Activated gamma-delta T cell treated with anti-CD3 and anti-CD28 coated beads, Interleukin-2, amount 50 U/mL, for 16 hours (primary cell): ENCODE data around the gene PCBP1.
"Not testable (repeated sequence)": the region's sequence is repeated elsewhere in the genome, so short reads cannot be mapped to it uniquely, and the experiment has no call there.

Experiments used
- DNase-seq: peaks from one replicate; pipeline ENCODE4 v3.0.0-alpha.2; 2020; ENCODE audit warnings: low read depth

Gene PCBP1

GRCh38 chr2:70081221-70081620 is 6.1 kb upstream of the PCBP1 start:
- DNase-seq, result no peak

- no peak for DNase-seq
Measured at GRCh38 chr2:70083344-70084156, 3.7 kb upstream of the PCBP1 start.

DNA sequence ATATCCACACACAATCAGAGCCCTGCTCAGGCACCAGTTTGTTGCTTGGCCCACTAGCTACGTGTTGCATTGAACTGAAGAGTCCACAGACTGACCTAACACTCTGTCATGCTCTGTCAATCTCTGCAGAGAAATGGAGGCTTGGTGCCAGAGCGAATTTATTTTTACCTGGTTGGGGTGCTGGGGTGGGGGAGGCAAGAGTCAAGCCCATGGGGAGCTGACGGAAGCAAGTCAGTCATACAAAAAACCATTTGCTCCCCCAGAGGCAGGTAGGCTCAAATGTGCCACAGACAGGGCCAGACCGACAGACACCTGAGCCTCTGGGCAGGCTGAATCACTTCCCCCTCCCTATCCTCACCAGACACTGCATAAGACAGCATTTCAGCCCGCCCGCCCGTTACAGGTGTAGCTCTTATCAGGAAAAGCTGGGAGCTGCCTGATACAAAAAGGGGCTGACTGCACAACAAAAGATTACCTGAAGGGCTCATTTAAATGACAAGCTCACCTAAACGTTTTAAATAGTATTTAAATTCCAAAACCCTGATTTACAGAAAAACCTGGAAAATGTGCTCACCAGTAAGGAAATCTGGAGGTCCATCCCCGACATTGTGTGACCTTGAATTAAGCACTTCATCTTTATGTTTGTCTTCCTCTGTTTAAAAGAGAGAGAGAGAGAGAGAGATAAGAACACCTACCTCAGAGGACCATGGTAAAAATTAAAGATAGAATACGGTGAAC is 2.1 kb upstream of the PCBP1 start:
- peak; percentile 38 for DNase-seq

DNA sequence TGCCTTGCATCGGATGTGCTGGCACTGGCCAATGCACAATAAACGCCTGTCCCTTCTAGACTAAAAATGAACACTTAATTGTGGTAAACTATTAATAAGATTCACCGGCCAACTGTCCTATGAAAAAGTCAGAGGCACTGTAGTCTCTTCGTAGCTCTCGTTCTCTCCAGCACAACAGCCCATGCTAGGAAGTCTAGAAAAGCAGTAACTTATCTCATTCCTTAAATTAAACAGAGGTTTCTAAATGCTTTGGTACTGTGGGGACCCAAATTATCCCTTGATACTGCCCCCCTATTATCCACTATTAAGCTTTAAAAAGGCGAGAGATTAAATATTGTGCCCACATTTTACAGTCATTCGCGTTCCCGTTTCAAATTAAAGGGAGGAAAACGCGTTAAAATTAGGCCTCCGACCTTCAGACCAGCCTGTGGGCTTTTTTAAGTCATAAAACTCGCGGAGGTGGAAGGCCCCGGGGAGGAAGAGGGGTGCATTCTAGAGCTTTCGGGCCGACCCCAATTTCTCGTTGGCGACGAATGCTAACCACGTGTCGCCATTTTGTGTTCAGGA is 1.5 kb upstream of the PCBP1 start:
- no peak for DNase-seq

- peak; percentile 67 for DNase-seq
Measured at GRCh38 chr2:70086278-70086837, 919 bp upstream of the PCBP1 start.

- DNase-seq, result peak; percentile 21
Measured at GRCh38 chr2:70087702-70088597, 673 bp downstream of the PCBP1 start.

- no peak for DNase-seq
Measured at GRCh38 chr2:70088598-70089219, 1.4 kb downstream of the PCBP1 start.

DNA sequence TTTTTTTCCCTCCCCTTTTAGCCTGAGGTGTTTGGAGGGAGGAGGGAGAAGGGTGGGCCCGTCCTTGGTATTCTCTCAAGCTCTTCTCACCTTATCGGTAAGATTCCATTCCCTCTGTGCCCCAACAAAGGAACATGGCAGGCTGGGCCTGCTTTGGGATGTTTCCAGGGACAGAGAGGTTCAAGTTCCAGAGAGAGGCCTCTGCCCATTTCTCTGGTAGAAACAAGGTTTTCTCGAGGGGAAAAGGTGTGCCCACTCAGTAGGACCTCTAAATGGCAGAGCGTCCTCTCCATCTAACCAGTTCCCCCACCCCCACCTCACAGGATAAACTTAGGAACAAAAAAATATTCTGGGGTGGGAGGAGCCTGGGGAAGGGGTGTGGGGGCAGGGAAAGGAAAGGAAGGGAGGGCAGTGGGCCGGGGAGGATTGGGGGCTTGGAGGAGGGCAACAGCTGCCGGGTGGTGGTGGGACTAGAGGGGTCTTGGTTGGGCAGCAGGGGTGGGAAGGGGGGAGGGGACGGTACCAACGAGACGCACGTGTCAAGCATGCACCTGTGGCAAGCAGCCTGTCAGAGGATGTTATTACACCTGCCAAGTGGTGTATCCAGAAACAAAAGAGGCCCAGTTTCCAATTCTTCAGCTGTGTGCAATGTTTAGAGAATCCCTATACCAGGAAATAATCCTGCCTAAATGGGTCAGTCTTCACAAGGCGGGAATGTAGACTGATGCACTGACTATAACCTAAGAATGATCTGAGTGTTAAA is 2.1 kb downstream of the PCBP1 start:
- DNase-seq, result no peak

DNA sequence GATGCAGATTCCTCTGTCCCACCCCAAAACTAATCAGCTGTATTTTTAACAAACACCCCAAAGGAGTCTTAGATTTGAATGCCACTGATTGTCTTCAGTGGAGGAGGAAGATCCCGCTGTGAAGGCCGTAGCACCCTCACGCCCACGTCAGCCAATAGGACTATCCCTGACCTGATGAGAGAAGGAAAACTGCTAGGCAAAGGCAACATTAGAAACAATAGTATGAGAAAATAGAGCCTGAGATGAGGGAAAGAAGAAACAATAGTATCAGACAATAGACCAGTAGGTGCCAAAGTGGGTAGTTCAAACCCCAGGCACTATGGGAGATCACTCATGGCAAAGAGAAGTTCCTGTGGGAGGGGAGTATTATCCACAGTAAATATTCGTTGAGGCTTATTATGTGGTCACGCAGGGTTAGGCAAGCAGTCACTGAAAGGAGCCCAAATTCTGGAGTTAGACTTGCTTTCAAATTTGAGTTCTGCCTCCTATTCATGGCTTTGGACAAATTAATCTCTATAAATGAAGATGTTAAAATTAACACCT is 2.8 kb downstream of the PCBP1 start:
- DNase-seq, result no peak

DNA sequence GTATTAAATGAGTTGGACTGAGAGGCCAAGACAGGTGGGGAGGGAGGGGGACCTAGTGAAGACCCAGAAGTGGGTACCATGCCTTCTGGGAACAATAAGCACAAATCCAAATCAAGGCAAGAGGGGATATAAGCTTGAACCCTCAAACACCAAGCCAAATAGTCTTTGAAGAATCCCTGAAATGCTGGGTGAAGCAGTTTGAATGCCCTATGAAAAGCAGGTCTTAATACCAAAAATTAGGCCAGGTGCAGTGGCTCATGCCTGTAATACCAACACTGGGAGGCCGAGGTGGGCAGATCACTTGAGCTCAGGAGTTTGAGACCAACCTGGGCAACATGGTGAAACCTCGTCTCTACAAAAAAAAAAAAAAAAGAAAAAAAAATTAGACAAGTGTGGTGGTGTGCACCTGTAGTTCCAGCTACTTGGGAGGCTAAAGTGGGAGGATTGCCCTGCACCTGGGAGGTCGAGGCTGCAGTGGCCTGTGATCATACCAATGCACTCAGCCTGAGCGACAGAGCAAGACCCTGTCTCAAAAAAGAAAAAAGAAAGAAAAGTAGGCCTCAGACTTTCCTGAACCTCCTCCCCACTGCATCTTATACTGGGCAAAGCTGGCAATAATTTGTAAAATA is 3.5 kb downstream of the PCBP1 start:
- DNase-seq, result no peak

GRCh38 chr2:70091364-70091763 is 4.1 kb downstream of the PCBP1 start:
- DNase-seq, result no peak

DNA sequence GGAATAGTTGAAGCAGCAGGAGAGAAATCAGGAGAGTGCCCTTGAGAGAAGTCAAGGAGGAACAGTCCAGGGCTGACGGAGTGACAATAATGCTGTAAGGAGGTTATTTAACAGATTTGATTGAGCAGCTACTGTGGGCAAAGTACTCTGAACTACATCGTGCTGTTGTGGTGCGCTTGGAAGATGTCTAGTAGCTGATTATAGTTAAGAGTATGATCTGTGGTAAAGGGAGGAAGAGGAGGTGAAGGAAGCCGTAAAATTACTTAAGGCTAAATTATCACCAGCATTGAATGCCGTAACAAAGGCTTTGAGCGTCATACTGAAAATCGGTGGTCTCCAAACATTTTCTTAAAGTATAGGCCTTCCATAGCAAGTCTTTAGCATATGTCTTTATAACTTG is 4.5 kb downstream of the PCBP1 start:
- DNase-seq, result no peak

GRCh38 chr2:70092576-70093243 is 5.4 kb downstream of the PCBP1 start:
- DNase-seq, result not testable (repeated sequence)

GRCh38 chr2:70094171-70094977 is 7.1 kb downstream of the PCBP1 start:
- no peak for DNase-seq

- no peak for DNase-seq
Measured at GRCh38 chr2:70094978-70095719, 7.9 kb downstream of the PCBP1 start.

DNA sequence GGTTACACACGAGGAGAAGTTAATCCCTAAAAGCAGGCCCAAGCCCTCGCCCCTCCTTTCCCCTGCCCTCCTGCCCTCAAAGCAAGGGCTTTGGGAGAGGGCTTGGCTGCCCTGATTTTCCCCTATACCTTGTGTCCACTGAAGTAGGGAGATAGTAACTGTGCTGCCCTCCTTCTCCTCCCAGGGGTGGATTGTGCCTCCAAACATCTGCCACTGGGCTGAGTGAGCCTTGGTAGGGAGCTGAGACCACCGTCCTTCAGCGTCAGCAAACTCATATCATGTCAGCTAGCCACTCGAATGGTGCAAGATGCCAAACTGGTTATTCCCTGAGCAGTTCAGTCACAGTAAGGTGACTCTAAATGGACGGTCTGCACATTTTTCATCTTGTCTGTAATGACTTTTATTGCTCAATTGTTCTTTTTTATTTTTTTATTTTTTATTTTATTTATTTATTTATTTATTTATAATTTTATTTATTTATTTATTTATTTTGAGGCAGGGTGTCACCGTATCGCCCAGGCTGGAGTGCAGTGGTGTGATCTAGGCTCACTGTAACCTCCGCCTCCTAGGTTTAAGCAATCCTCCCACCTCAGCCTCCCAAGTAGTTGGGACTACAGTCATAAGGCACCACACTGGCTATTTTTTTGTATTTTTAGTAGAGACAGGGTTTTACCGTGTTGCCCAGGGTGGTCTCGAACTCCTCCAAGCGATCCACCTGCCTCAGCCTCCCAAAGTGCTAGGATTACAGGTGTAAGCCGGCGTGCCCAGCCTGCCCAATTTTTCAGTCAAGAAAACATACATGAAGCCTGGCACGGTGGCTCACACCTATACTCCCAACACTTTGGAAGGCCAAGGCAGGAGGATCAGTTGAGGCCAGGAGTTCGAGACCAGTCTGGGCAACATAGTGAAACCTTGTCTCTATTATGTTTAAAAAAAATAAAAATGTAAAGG is 8.7 kb downstream of the PCBP1 start:
- DNase-seq, result no peak
